ENCODE measurements around the gene SPCS2. TPM values are rescaled to one million over a fixed set of nuclear protein-coding genes. Genes with fewer than 3 reads are reported as not detected.

SPCS2 gene
- total and polyA plus RNA-seq, 2 of the 8 experiments (the other 6 are each of a cell fraction or from before 2014, with no cell fraction given): 92.7 to 161 TPM

- TF ChIP-seq RAD21 (IDR thresholded peaks at IDR 0.05 in 1 of 2, conservative IDR thresholded peaks at IDR 0.05 in 1 of 2; ENCODE audit: low read depth in 2 of 2, low read length in 2 of 2) (no peak), SP2 (IDR thresholded peaks at IDR 0.05; ENCODE audit: low read length) (no peak)
Observed at GRCh38 chr11:74923125-74923524, 25.9 kb upstream of the SPCS2 start (continued).

Measured in H1 (cell line).